GM18909 (cell line): ENCODE measurements around the gene ORC3.
"Not testable (repeated sequence)": the region's sequence is repeated elsewhere in the genome, so short reads cannot be mapped to it uniquely, and the experiment has no call there.

Experiments used
- ATAC-seq: cut with Tn5 transposase; IDR thresholded peaks from one replicate; pipeline ENCODE4 v1.9.1; 2021; ENCODE audit warnings: mild to moderate bottlenecking; ENCODE audit not compliant: unreplicated experiment, poor library complexity

ORC3 gene

DNA sequence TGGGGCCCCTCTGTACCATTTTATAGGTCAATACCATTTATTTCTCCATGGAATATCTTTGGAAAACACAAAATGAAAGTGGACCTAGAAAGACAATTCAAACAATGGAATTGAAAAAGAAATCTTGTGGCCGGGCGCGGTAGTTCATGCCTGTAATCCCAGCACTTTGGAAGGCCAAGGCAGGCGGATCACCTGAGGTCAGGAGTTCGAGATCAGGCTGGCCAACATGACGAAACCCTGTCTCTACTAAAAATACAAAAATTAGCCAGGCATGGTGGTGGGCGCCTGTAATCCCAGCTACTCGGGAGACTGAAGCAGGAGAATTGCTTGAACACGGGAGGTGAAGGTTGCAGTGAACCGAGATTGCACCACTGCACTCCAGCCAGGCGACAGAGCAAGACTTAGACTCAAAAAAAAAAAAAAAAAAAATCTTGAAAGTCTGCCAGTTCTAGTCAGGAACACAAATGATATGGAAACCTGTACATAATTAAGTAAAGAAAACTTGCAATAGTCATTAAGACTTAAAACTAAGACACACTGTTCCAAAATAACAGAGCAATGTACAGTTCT lies 96.8 kb downstream of the ORC3 start:
- not testable (repeated sequence) for ATAC-seq

DNA sequence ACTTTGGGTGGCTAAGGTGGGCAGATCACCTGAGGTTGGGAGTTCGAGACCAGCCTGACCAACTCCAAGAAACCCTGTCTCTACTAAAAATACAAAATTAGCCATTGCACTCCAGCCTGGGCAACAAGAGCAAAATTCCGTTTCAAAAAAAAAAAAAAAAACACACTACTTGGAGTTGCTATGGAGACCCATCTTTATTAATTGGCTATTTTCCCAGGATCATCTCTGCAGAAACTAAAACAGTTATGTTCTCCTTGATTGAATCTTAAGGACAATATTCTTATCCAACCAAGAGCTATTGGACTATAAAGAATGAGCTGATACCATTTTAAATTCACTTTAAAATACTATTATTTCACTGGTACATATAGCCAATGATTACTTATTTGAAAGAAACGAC lies 97.4 kb downstream of the ORC3 start:
- ATAC-seq, result no peak

DNA sequence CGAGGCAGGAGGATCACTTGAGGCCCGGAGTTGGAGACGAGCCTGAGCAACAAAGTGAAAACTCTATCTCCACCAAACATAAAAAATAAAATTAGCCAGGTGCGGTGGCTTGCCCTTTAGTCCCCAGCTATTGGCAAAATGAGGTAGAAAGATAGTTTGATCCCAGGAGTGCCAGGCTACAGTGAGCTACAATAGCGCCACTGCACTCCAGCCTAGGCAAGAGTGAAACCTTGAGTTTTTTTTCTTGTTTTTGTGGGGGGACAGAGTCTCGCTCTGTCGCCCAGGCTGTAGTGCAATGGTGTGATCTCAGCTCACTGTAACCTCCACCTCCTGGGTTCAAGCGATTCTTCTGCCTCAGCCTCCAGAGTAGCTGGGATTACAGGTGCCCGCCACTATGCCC lies 98.0 kb downstream of the ORC3 start:
- ATAC-seq, result not testable (repeated sequence)

DNA sequence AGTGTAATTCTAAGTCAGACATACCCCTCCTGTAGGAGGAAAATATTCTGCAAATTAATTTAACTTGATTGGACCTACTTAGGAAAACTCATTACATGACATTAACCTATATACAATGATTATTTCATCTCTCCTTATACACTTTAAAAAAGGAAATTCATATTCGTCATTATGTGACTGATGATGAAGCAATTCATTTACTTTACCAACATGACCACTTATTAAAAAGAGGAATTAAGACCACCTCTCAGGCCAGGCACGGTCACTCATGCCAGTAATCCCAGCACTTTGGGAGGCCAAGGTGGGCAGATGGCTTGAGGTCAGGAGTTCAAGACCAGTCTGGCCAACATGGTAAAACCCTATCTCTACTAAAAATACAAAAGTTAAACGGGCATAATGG lies 100.5 kb downstream of the ORC3 start:
- no peak for ATAC-seq

DNA sequence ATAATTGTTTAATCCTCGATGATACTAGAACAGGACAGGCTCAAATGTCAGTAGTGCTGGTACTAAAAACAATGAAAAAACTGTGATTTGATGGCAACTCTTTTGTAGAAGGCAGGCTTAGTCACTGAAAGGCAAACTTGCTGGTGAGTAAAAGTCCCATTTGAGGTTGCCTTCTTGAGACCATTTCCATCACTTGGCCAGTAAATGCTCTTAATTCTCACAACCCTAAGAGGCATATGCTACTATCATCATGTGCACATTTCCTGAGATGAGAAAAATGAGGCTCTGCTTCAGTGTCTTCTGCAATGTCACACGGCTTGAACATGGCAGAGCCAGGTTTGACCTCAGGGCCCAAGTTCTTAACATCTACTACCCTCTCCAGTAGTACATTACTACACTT lies 102.2 kb downstream of the ORC3 start:
- ATAC-seq, result no peak

DNA sequence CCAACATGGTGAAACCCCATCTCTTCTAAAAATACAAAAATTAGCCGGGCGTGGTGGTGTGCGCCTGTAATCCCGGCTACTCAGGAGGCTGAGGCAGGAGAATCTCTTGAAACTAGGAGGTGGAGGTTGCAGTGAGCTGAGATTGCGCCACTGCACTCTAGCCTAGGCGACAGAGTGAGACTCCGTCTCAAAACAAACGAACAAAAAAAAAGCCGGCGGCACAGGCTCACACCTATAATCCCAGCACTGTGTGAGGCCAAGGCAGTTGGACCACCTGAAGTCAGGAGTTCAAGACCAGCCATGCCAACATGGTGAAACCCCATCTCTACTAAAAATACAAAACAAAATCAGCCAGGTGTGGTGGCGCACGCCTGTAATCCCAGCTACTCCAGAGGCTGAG lies 106.9 kb downstream of the ORC3 start:
- not testable (repeated sequence) for ATAC-seq

DNA sequence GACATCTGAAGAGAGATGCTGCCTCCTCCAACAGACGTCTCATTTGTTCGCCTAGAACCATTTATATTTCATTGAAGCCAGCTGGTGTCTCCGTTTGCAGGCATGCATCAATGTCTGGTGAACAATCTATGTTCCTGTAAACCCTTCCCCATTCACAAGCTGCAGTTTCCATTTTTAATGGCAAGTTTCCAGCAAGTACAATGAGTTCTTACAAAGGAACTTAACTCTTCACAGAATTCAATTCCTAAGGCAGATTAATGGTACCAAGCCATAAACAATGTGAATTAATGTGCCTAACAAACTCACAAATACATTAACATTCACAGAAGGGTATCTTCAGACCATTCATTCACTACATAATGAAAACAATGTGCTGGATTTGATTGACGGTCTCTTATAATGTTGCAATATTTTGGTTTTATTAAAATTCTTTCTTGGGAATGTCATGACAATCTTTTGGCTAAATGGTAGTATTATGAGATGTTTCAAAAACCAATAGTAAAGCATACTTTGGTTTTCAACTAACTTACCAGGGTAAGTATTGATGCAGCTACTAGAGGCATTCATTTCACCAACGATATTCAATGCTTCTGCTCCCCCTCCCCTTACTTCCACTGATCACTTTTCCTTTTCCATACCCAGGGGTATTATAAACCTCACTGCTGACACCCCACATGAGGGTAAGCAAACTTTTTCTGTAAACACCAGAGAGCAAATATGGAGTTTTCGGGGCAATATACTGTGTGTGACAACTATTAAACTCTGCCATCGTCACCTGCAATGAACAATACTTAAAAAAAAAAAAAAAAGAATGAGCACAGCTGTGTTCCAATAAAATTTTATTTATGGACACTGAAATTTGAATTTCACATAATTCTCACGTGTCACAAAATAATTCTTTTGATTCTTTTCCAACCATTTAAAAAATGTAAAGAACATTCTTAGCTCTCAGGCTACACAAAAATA lies 107.9 kb downstream of the ORC3 start:
- ATAC-seq, result no peak

DNA sequence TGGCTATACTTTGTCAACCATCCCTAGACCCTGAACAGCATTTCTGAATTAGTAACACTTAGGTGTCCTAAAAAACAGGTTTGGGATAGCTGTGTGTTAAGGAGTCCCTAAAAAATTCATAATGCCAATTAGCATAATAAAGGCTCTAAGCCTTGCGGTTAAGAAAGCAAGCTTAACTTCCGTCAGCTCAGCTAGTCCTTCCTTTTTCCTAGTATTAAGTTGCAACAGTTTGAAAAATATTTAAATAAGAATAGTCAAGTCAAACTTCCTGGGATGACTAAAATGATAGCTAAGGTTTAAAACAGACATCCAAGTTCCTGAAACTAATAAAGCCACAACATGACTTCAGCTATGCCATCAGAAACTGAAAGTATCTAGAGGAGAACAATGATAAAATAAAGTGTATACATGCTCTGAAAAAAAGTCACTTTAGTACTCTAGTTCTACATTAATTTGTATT lies 108.6 kb downstream of the ORC3 start:
- ATAC-seq, result peak; percentile 13

DNA sequence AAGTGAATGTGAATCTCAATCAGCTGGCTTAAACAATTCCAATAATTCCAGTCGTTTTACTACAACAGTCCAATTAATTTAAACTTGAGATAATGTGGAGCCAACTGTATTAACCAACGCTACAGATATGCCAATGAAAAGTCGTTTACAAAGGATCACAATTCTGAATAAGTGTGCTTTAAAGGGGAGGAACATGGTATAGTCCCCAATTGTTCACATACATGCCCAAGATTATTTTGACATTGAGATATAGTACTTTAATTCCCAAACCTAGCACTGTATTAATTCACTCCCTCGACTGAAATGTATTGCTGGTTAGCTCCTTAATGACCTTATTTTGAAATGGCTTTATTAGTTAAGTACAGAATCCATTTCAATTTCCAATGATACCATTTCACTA lies 109.6 kb downstream of the ORC3 start:
- ATAC-seq, result no peak

DNA sequence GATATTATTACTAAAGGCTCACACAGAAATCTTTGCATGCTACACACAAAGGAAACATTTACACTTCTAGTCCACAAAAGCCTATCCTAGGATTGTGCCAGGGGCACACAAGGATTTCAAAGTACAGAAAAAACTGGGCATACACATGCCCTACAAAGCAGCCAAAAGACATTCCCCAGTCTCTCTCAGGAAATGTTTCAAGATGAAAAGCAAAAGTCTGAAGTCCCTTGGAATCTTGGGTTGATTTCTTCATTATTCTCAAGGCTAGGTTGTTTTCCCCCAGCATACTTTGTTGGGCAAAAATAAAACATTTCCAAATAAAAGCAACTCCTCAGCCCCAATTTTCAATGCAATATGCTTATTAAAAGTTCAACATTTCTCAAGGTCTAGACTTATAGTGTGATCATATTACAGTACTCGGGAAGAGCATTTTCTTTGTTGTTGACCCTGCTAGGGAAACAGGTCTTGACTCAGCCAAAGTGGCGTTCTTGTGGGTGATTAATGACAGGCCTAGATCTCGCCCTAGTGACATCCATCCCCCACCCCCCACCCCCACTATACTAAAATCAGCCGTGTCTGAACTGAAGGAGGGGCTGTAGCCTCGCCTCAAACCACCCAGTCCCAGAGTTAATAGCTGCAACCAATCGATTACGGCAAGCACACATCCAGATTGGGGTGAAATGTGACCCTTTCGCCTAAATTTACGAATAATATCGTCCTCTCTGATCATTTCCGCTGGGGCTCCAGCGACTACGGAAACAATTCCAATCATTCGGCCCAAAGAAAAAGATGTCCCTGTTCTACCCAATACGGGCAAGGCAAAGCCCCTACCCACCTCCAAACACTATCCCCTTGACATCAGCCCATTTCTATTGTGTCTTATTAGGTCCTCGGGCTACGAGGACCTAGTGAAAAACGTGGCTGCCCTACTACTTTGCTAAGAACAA lies 110.7 kb downstream of the ORC3 start:
- no peak for ATAC-seq

DNA sequence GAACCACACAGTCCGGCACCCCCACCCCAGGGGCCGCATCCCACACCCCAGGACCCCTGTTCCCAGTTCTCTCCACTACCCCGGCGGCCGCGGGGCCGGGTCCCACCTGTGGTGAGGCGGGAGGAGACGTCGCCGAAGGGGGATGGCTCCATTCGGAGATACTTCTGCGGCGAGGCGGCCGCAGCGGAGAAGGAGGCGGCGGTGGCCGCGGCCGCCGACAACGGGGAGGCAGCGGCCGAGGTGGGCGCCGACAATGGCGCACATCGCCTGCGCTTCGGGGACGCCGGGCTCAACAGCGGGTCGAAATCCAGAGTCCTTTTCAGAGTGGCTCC lies 111.4 kb downstream of the ORC3 start:
- ATAC-seq, result no peak

DNA sequence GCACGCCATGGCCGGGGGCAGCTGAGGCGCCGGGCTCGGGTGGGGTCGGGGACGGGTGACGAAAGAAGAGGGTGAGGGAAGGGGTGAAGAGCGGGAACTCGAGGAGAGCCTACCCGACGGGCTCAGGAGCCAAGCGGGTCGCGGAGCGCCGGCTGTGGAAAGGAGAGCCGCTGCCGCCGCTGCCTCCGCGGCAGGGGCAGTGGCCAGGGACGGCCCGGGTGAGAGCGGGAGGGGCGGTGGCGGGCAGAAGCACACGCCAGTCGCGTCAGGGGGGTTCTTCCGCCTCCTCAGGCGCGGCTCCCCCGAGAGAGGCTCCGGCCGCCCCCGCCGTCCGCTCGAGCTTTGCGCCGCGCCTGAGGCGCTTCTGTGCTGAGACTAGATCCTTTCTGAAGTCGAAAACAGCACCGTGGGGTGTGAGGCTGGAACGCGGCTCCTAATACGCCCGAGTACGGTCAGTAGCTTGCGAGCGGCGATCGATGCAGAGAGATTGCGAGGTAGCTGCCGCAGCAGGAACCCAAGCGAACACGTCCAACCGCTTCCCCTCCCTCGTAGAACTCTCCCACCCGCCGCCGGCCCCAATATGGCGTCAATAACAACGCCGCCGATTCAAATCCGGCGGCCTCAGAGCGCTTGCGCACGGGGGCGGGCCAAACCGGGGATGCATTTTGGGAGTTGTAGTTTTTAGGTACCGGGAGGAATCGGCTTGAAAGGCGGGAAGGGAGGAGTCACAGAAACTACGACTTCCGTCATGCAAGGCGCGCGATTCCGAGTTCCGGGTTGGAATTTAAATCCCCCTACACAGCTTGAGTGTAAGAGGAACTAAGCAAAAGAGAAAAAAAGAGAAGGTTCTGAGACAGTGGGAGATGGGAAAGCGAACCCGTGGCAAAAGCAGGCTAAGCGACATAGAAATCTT lies 112.0 kb downstream of the ORC3 start, which contains the start of gene AKIRIN2:
TSS of gene AKIRIN2 (minus strand) at position 558 of the 913 bp plus-strand sequence. CDS start at position 9, 549 bp downstream.
- ATAC-seq, result peak; percentile 78

DNA sequence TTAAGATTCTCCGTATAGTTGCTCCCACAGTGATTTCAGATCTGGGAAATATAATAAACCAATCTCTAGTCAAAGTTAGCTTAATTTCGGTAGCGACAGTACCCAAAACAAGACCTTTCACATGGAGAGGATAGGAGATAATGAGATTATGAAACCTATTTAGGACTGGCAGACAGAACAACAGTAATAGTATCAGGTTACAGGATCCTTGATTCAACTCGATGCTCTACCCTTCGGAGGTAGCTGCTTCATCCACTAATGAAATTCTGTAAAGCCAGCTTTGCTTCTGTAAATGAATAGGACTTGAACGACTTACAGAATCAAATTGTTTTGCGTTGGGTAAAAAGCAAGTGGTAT lies 112.6 kb downstream of the ORC3 start:
- ATAC-seq, result peak; percentile 7

DNA sequence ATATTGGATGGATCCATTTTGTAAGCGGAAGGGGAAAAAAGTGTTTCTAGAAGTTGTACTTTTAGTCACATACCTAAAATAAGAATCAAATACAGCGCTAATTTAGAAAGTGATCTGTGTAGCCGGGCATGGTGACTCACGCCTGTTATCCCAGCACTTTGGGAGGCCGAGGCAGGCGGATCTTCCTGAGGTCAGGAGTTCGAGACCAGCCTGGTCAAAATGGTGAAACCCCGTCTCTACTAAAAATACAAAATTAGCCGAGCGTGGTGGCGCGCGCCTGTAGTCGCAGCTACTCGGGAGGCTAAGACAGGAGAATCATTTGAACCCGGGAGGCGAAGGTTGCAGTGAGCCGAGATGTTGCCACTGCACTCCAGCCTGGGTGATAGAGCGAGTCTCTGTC lies 113.1 kb downstream of the ORC3 start:
- not testable (repeated sequence) for ATAC-seq

DNA sequence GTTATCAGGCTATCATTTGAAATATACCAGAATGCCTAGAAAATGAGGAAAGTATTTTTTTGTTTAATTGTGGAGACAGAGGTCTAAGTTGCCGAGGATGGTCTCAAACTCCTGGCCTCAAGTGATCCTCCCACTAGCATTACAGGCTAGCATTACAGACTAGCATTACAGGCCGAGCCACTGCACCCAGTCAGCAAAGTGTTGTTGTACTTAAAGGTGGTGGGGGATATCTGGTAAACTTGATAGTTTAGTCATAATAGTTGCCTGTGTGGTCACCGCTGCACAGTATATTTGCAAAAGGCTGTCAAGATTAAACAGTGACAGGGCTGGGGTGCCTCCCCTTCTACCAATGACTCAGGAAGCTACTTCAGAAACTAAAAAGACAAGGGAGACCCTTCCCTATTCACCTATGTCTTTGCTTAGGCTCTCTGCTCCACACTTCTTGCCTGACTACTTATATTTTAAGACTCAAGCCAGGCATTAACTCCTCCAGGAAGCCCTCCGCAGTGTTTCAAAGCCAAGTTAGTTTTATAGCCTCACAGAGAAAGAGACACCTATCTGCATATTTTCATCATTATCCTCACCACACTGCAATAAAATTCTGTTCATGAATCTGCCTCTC lies 115.2 kb downstream of the ORC3 start:
- ATAC-seq, result peak; percentile 61

DNA sequence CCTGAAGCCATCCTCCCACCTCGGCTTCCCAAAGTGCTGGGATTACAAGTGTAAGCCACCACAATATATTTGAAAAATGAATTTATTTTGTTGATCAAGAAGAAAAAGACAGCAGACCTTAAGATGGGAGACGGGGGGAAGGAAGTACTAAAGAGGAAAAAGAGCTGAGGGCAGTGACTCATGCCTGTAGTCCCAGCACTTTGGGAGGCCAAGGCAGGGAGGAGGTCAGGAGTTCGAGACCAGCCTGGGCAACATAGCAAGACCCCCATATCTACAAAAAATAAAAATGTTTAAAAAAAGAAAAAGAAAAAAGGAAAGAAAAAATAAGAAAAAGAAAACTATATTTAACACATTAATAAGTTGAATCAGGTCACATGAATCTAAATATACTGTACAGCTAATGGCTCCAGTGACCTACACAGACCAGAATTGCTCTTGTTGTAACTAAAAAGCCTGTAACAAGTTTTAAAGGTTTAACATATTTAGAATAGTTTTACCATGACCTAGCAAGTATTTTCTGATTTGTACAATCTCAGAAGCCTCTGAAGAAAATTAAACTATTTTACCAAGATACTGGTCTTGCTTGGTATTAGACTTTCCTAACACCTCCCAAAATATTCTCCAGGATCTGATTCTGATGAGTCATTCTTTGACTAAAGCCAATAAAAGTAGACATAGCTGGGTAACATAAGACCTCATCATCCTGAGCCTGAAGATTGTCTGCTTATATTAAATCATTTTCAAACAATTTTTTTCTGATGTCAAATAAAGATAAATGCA lies 116.4 kb downstream of the ORC3 start:
- ATAC-seq, result no peak

DNA sequence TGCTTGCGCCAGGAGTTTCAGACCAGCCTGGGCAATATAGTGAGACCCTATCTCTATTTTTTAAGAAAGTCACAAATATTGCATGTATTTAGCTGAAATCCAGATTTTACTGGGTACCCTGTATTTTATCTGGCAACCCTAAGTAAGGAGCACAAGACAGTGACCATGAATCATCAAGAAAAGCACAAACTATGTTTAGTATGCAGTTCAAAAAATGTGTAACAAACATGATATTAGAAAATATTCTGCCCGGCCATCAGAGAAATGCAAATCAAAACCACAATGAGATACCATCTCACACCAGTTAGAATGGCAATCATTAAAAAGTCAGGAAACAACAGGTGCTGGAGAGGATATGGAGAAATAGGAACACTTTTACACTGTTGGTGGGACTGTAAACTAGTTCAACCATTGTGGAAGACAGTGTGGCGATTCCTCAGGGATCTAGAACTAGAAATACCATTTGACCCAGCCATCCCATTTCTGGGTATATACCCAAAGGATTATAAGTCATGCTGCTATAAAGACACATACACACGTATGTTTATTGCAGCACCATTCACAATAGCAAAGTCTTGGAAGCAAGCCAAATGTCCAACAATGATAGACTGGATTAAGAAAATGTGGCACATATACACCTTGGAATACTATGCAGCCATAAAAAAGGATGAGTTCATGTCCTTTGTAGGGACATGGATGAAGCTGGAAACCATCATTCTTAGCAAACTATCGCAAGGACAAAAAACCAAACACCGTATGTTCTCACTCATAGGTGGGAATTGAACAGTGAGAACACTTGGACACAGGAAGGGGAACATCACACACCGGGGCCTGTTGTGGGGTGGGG lies 118.9 kb downstream of the ORC3 start:
- not testable (repeated sequence) for ATAC-seq

DNA sequence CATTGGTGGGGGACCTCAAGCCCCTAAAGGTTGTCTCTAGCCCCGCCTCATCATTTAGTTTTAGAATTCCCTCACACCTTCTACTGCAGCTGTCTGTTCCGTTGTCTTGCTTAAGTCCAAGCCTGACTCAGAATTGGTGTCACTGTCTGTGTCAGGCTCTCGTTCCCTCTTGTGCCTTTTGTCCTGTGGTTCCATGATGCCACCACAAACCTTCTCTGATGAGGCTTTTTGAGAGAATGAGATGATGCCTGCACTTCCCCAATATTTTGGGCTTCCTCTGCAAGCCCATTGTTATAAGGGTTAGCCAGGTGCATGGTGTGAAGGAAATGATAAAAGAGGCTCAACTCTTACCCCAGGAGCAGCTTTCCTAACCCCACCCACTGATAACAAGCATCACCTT lies 120.2 kb downstream of the ORC3 start:
- no peak for ATAC-seq
